GM18499 (cell line): ENCODE measurements around the gene HHATL.

ENCODE experiments used
- ATAC-seq: cut with Tn5 transposase; IDR thresholded peaks from one replicate; pipeline ENCODE4 v1.9.1; 2021; ENCODE audit warnings: moderate number of reproducible peaks; ENCODE audit not compliant: insufficient read depth, unreplicated experiment

HHATL gene

DNA sequence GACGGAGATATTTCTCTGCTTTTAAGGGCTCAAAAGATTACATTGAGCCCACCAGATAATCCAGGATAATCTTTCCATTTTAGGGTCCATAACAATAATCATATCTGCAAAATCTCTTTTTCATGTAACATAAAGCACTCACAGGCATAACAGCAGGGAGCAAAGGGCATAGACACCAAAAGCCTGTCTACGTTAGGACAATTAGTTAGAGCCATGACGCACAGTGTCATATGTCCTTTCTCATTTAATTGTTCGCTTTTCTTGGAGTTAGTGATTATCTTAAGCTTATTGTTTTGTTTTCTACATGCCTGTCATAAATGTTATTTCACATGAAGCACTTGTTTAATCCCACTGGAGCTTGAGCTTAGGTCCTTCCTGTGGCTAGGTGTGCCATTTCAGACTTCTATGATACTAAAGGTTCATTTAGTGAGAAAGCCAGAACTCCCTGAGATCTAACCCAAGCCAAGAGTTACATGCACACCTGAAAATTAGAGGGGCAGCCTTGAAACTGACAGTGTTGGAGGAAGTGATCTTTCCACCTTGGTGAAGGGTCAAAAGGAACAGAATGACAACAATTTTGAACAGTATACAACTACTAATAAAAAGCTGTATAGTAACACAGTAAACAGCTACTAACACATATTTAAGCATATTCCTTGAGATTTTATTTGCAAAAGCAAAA is 11.7 kb upstream of the HHATL start:
- ATAC-seq, result no peak

DNA sequence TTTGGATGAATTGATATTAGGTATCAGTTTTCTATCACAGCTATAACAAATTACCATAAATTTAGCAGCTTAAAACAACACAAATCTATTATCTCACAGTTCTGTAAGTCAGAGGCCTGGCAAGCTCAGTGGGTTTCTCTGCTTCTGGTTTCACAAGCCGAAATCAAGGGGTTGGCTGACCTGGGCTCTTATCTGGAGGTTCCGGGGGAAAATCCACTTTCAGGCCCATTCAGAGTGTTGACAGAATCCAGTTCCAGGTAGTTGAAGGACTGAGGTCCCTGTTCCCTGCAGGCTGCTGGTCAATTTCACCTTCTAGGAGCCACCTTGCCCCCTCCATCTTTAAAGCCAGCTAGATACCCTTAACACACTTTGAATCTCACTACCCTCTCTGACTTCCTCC is 11.1 kb upstream of the HHATL start:
- no peak for ATAC-seq

DNA sequence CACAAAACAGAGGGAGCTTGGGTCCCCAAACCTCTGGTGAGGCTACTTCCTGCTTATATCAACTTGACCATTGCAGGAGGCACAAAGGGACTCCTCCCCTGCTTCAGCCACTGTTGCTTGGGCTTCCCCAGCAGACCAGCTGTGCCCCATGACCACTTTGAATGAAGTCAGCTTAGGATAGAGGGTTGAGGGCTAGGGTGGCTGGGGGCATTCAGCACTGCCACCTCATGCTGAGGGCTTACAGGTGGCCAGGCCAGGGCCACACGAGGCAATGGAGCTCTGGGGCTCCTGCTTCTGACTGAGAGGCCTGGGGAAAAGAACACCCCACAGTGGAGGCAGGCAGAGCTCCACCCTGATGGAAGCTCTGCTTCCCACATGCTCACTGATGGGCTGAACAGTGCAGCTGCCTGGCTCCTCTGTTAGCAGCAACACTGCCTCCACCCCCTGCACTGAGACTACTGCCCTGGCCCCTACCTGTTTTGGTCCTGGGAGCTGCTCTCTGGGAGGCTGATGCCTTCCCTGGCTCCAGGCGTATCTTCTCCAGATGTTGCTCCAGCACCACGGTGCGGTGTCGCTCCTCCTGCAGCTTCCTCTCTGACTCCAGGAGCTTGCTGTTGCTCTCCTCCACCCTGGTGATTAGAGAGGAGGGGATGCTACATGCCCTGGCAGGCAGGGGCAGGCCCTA is 10.2 kb upstream of the HHATL start:
- no peak for ATAC-seq

DNA sequence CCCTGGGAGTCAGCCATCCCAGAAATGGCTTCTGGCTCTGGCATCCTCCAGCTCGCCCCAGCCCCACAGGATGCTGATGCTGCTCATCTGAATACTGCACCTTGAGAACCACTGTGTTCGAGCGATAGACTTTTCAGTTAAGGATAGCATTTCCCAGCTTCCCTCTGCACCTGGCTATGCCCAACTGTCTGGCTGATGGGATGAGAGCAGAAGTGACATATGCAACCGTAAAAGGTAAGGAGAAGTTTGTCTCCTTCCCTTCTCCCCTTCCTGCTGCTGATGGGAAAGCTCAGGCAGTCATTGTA is 9.7 kb upstream of the HHATL start:
- no peak for ATAC-seq

DNA sequence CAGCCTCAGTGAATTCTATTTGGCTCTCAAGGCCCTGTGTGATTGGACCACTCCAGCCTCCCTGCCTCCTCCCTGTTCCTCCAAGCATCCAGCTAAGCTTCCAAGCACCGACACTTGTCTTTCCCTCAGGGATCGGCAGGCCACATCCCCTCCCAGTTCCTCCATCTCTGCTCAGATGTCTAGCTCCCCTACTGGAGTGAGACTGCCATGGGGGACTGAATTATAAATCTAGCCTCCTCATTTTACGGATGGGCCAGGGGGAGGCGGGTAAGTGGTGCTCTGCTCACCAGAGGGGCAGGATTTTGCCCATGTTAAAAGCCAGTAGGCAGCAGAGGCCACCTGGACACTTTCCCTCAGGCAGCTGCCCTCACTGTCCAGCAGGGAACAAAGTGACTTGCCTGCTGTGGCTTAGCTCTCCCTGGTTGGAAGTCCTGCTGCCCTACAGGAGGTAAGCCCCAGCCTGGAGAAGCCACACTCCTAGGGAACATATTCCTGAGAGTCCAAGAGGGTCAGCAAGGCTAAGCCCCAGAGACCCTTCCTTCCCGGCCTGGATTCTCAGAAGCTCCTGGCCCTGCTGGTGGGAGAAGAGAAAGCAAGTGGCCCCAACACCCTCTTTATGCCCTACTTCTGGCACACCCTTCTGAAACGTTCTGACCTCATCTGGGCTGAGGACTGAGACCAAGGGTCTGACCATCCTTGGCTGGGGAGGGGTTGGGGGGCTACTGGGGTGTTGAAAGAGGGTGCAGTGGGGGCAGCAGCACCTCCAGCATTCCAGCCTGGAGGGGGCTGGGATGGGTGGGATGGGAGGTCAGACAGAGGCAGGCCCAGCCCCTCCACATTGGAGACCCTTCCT is 9.1 kb upstream of the HHATL start:
- no peak for ATAC-seq

DNA sequence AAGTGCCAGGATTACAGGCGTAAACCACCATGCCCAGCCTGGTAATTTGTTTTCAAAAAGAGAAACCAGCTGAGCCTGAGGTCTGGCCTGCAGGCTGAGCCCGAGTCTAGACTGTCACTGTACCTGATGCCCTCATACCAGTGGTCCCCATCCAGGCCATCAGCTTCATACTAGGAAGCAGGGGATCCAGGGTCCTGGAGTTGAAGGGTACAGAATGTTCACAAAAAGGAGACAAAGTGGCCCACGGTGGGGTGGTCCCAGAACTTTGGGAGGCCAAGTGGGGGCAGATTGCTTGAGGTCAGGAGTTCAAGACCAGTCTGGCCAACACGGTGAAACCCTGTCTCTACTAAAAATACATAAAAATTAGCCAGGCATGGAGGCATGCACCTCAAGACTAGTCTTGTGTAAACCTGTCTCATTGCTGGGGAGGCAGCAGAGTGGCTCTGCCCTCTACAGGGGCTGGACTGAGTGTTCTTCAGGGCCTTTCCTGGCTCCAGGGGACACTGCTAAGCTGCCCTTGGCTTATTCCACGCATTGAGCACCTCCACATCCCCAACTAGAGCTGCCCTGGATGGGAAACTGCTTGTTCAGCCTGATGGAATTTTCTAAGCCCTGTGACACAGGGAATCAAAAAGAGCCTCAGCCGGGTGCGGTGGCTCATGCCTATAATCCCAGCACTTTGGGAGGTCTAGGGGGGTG is 7.9 kb upstream of the HHATL start:
- no peak for ATAC-seq

DNA sequence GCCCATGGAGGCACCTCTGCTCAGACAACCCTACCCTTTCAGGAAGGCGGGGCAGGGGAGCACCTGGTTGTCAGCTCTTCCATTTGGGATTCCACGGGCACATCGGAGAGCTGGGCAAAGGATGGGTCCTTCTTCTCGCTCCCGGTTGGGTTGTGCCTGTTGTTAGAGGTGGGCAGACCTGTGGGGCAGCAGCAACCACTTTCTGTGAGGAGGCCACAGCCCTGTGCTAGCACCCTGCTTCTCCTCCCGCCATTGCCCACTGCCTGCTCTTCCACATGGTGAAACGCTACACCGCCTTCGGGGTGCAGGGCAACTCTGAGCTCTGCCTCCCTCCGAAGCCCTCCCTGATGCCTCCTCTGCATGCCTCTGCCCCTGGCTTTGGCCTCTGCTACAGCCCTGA is 7.0 kb upstream of the HHATL start:
- no peak for ATAC-seq

DNA sequence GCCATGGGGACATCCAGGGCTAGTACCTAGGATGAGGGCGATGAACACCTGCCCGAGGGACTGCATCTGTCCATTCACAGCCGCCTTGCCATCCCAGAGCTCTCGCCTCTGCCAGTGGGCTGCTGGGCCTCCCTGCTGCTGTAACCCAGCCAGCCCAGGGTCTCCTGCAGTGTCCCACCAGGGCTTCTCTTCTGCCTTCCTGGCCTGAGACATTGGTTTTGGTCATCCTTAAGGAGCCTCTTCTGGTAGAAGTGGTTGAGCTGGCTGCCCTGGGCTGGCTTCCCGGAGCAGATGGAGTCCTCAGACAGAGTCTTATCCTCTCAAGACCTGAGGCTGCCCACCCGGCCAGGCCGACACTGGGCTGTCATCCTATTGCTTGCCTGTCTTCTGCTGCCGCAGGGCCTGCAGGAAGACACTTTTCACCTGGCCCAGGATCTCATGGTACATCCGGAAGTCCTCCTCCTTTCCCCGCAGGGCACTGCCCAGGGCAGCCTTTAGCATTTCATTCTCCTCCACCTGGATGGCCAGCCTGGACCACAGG is 6.1 kb upstream of the HHATL start:
- ATAC-seq, result no peak

DNA sequence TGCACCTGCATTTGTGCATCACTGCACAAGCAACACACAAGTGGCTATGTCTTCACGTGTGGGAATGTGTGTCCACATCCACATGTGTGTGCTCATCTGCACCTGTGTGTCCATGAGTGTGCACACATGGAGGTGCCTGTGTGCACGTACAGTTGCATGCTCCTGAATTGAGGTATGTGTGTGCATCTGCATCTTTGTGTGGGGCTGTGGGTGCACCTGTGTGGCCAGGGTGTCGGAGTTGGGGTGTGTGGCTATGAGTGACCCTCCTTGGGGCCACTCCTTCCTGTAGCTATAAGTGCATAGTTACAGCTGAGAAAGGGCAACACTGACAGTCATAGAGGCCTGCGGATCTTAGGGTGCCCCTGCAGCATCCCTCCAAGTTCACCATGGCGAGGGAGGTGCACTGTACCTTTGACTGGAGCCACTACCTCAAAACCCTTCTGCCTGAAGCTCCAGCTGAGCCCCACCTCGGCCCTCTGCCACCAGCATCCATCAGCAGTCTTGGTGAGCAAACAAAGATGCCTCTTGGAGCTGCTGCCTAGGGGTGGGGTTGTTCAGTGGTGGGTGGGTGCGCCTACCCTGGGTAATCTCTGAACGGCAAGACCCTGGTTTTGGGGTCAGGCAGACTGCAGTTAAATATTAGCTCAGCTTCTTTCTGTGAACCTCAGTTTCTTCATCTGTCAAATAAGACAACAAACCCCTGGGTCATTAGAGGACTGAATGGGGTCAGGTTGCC is 5.2 kb upstream of the HHATL start:
- ATAC-seq, result no peak

DNA sequence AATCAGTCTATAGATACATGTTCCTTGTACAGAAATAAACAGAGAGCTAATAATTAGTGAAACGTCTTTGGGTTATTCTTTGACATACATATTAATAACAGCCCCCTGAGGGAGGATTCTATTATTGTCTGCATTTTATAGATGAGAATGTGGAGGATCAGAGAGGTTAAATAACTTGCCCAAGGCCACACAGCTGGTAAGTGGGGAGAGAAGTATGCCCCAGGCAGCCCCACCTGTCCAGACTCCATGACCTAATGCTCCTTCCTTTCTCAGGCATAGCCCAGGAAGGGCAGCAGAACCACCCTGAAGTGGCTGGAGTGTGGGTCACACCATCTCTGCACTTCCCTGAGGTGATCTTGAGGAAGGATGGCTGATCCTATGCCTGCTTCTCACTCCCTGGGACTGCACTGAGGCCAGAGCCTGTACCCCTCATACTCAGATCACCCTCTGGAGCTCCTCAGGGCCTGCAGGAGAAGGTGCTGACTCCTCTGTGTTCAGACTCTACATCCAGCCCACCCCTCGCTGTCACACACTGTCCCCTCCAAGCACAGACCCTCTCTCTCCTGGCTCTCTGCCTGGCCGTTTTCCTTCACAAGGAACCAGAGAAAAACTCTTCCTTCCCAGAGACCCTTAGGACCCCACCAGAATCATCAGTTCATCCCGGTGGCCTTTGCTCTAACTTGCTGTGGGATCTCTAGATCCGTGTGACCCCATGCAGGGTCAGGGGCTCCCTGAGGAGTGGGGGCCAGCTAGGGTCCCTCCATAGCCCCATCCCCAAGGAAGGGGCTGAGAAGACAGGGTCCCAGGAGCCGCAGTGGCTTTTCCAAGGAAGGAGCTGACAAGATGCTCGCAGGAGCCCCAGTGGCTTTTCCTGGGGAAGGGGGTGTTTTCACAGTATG is 4.4 kb upstream of the HHATL start:
- ATAC-seq, result no peak

DNA sequence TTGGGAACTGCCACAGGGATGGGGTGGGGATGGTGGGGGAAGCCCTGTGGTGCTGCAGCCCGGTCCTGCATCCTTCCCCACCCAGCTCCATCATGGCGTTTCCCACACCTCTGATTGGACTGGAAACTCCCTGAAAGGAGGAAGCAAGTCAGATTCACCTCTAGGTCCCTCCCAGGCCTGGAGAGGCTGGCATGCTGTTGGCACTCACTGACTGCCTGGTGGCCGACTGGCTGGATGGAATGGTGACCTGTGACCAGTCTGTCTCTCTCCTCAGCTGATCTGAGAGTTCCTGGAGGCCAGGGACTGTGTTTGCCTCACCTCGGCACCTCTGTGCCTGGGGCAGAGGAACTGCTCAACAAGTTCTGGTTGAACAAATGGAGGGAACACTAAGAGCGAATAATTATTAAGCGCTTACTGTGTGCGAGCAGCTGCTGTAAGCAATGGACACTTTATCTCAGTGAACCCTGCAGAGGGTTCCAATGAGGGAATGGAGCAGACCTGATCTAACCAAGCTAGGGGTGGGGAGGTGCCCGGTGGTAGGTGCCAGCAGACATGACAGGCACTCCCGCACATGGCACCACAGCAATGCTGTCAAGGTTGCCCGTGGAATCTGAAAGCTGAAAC is 3.5 kb upstream of the HHATL start:
- ATAC-seq, result no peak

DNA sequence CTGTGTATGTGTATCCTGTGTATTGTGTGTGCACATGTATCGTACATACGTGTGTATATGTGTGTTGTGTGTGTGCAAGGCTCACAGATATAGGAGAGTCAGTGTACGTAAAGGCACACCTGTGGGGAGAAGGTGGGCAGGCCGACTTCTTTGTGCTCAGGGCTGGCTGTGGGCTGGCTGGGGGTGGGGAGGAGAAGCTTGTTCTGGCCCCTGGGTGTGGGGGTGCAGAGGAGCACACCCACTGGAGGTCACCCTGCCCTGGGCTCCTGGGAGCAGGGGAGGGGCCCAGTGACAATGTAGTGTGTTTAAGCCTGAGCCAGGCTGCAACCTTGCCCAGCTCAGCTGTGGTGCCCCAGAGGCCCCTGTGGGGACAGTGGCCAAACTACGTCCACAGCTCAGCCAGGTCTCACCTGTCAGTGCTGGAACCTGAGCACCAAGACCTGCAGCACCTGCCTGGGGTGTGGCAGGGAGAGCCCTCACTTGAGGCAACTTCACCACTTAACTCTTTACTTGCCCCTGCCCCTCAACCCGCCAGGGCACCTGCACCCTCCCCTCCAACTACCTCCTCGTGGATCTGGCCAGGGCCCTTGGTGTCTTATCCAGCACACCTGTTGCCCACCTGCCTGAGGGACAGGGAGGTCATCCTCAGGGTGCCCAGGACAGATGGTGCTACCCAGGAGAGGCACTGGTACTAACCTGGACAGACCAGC is 2.6 kb upstream of the HHATL start:
- ATAC-seq, result no peak

DNA sequence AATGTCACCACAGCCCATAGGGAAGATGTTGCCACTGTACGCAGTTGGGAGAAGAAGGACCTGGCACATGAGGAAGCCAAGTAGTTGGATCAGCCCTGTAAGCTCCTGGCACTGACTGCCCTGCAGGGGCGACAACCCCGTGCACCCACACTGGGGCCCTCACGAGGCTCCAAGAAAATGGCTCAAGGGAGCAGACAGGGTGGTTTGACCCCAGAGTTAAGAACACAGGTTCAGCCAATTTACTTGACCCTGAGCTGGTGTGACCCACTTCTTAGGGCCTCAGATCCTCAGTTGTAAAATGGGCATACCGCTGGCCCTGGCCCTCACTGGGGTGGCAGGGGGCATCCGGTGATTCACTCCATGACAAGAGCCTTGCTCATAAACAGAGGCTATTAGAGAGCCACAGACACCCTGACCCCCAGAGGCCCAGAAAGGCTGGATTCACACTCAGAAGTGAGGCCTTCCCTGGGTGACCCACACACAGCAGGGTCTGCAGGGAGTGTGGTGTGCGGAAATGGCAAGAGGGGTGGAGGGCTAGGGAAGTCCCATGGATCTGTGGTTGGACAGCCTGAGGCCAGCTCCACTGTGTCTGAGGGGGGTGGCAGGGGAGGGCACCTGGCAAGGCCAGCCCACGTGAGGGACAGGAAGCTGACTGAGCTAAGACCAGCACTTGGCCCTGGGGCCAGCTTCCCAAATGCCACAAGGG is 1.7 kb upstream of the HHATL start:
- ATAC-seq, result no peak

DNA sequence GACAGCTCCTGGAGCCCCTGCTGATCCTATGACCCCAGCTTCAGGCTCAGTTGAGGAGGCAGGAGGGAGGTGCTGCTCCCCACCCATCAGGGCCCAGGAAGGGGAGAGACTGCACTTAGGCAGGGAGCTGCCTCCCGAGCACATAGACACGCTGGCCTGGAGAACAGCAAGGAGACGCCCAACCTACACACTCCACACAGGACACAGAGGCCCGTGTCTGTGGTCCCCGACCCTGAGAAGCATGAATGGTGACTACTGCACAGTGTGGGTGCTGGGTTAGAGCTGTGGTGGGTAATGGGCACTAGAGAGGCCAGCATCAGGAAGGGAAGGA is 1.1 kb upstream of the HHATL start:
- ATAC-seq, result no peak

DNA sequence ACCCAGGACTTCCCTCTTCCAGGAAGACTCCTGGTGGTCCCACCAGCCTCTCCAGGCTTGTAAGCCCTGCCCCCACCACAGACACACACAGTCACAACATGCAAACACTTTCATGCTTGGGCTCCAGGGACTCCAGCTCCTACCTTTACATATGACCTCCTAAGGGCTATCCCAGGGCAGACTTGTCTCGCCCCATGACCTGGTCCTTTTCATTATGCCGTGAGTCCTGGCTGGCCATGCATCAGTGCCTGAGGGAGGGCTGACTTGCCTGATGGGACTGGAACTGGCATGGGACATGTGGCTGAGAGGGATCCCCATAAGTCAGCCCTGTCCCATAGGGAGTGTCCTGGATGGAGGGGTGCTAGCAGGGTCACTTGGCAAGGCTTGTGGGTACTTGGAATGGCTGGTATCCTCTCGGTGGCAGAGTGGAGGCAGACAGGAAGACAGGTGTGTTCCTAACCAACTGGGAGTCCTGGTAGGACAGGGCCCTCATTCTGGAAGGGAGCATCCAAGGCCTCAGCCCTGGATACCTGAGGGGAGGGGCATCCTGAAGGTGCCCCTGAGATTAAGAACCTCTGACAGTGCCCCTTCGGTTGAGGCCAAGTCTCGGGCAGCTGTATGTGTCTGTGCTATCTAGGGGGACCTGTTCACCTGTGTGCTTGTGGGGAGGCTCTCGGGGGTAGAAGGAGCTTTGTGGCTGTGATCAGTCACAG is 540 bp upstream of the HHATL start:
- no peak for ATAC-seq

DNA sequence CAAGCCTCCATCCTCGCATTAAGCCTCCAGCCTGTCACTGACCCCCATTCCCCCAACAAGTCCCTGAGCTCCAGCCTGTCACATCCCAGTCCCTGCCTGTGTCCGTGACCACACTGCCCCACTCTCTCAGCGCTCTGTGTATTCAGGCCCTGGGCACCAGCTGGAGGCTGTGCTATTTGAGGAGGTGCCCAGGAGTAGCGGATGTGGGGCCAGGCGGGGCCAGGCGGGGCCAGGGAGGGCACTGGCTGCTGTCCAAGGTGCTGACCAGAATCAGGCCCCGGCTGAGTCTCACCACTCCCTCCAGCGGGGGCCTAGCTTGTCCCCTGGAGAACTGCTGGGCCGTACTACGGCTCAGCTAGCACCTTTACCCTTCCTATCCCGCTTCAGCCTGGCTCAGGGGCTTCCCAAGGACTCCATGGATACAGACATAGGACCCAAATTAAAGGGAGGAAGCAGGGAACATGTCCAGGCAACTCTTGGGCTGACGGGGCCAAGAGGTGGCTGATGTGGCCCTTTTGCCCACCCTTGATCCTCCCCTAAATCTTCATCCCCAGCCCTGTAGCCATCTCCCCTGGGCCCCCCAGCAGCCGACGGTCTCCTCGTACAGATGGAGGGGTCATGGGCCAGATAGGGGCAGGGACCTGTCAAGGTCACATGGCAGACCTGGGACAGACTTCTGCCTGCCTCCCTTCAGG is 1.1 kb downstream of the HHATL start:
- no peak for ATAC-seq
